Activated CD4-positive, alpha-beta memory T cell treated with anti-CD3 and anti-CD28 coated beads for 36 hours (primary cell): Measurements from ENCODE around the gene EPB41L3. TPM values are rescaled to one million over a fixed set of nuclear protein-coding genes. Genes with fewer than 3 reads are reported as not detected.
"Not testable (repeated sequence)": the region's sequence is repeated elsewhere in the genome, so short reads cannot be mapped to it uniquely, and the experiment has no call there.

ENCODE experiments used
- CTCF ChIA-PET: fragments of 350-600 bp; sonication (Branson Sonifier 250); formaldehyde crosslinking; loops from one replicate; lab custom pipeline; 2021; ENCODE audit warnings: antibody characterized with exemption, inconsistent platforms; lab: Charles Lee
- POLR2A ChIA-PET: fragments of 350-600 bp; sonication (Branson Sonifier 250); formaldehyde crosslinking; loops from one replicate; lab custom pipeline; 2021; ENCODE audit warnings: antibody characterized with exemption; lab: Charles Lee
- DNase-seq: peaks from one replicate; pipeline ENCODE4 v3.0.0-alpha.2; 2020
- H3K27ac Mint-ChIP-seq: one replicate; pipeline ENCODE4 v1.8.0; 2021; ENCODE audit warnings: mixed read lengths
- H3K27me3 Mint-ChIP-seq: one replicate; pipeline ENCODE4 v1.8.0; 2021; ENCODE audit warnings: mixed read lengths
- H3K36me3 Mint-ChIP-seq: one replicate; pipeline ENCODE4 v1.8.0; 2021; ENCODE audit warnings: mixed read lengths
- H3K4me1 Mint-ChIP-seq: one replicate; pipeline ENCODE4 v1.8.0; 2021; ENCODE audit warnings: low read depth, mixed read lengths
- H3K4me3 Mint-ChIP-seq: one replicate; pipeline ENCODE4 v1.8.0; 2021; ENCODE audit warnings: mild to moderate bottlenecking, mixed read lengths
- H3K9me3 Mint-ChIP-seq: one replicate; pipeline ENCODE4 v1.8.0; 2021; ENCODE audit warnings: mixed read lengths
- intact Hi-C: fragments of 100-400 bp; cut with micrococcal nuclease; formaldehyde crosslinking; loops from one replicate; pipeline ENCODE4 v1.15.1; 2023
- total RNA-seq, 2 experiments: library from RNA; stranded (reverse); gene quantifications; one replicate each; pipeline ENCODE4 v1.2.3, GENCODE V29; 2021

Gene EPB41L3
- total RNA-seq, 2 experiments from 2014 or later: 0.77 to 0.88 TPM

GRCh38 chr18:5524660-5525059, 19.1 kb downstream of the EPB41L3 start:
- no peak overlapping the region for H3K4me3 Mint-ChIP-seq
- POLR2A ChIA-PET: no interaction called here
- H3K9me3 Mint-ChIP-seq: no peaks in the 10 kb centered on the region
- H3K27ac Mint-ChIP-seq: no peak overlapping the region
- H3K27me3 Mint-ChIP-seq: peaks cover 3% of the 10 kb centered on the region
- intact Hi-C loops: no loop called here
- H3K36me3 Mint-ChIP-seq: no peaks in the 10 kb centered on the region
- CTCF ChIA-PET: no interaction called here
- no peaks in the 10 kb centered on the region for H3K4me1 Mint-ChIP-seq
- no peak for DNase-seq

DNA sequence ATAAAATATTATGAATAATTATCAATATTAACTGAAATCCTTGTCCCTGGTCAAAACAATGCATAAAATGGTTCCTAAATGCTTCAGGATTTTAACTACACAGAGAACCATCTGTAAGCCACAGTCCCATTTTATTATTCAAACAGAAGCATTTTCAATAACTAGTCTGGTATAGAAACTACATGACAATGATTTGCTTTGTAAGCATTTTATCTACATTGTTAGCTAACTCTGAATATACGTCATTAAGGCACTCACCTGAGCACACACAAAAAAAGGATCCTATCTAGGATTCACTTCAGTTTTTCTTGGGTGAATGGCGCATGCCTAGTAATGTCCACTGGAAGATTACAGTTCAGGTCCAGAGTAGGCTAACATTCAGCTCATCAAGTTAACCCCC, 22.8 kb downstream of the EPB41L3 start:
- H3K36me3 Mint-ChIP-seq: no peaks in the 10 kb centered on the region
- peaks cover 5% of the 10 kb centered on the region for H3K27me3 Mint-ChIP-seq
- no peak for DNase-seq
- H3K9me3 Mint-ChIP-seq: no peaks in the 10 kb centered on the region
- CTCF ChIA-PET: no interaction called here
- POLR2A ChIA-PET: no interaction called here
- H3K4me1 Mint-ChIP-seq: no peaks in the 10 kb centered on the region
- no peak overlapping the region for H3K27ac Mint-ChIP-seq
- intact Hi-C loops: no loop called here
- no peak overlapping the region for H3K4me3 Mint-ChIP-seq

GRCh38 chr18:5520464-5520863, 23.3 kb downstream of the EPB41L3 start:
- POLR2A ChIA-PET: no interaction called here

DNA sequence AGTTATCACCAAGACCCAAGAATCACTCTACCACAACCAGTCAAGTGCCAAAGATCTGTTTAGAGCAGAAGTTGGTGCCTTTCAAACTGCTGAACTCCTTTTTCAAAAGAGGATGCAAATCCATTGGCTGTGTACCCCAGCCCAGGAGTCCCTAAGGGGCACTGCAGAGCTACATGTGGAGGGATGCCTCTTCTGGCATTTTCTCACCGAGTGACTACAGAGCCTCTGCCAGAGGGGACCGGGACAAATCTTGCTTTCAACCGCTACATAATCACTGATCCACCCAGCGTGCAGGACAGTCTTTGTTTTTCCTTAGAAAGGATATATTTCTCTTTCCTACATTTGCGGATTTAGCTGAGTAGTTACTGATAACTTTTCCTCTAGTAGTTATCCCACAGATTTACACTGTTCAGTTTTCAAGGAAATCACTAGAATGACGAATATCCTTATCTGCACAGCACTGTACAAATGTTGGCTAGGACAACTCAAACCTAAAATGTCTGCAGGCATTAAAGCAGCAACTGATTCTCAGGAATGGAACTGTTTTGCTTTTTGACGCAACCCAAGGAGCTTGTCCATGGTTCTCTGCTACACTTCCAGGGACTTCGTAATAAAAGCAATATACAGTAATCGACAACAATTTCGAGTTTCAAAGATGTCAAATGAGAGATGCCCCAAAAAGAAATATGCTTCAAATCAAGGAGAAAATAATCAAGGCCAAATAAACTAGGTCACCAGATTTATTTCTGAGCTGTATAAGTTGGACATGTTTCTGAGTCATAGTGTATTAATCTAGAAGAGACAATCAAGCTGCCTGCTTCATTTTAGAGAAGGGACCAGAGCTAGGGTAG, 24.1 kb downstream of the EPB41L3 start:
- H3K4me3 Mint-ChIP-seq: no peak overlapping the region
- H3K36me3 Mint-ChIP-seq: no peaks in the 10 kb centered on the region
- intact Hi-C loops: no loop called here
- ChIA-PET POLR2A (no interaction called here), CTCF (no interaction called here)
- peaks cover 5% of the 10 kb centered on the region for H3K27me3 Mint-ChIP-seq
- no peak overlapping the region for H3K27ac Mint-ChIP-seq
- no peaks in the 10 kb centered on the region for H3K9me3 Mint-ChIP-seq
- H3K4me1 Mint-ChIP-seq: no peaks in the 10 kb centered on the region
- no peak for DNase-seq

More at GRCh38 chr18:5520464-5520863, 23.3 kb downstream of the EPB41L3 start:
- peaks cover 5% of the 10 kb centered on the region for H3K27me3 Mint-ChIP-seq
- no peak for DNase-seq
- intact Hi-C loops: no loop called here
- CTCF ChIA-PET: no interaction called here
- no peaks in the 10 kb centered on the region for H3K4me1 Mint-ChIP-seq
- H3K27ac Mint-ChIP-seq: no peak overlapping the region
- H3K9me3 Mint-ChIP-seq: no peaks in the 10 kb centered on the region
- no peaks in the 10 kb centered on the region for H3K36me3 Mint-ChIP-seq
- no peak overlapping the region for H3K4me3 Mint-ChIP-seq

- H3K27ac Mint-ChIP-seq: no peak overlapping the region
- intact Hi-C loops: no loop called here
- no peak overlapping the region for H3K4me3 Mint-ChIP-seq
- no peak for DNase-seq
- no peaks in the 10 kb centered on the region for H3K9me3 Mint-ChIP-seq
- H3K4me1 Mint-ChIP-seq: no peaks in the 10 kb centered on the region
- peaks cover 2% of the 10 kb centered on the region for H3K27me3 Mint-ChIP-seq
- CTCF ChIA-PET: no interaction called here
- POLR2A ChIA-PET: no interaction called here
- H3K36me3 Mint-ChIP-seq: no peaks in the 10 kb centered on the region
Observed at GRCh38 chr18:5518899-5519371, 24.9 kb downstream of the EPB41L3 start.

- intact Hi-C loops: no loop called here
- Mint-ChIP-seq H3K27me3 (peaks cover 2% of the 10 kb centered on the region), H3K4me3 (no peak overlapping the region), H3K36me3 (no peaks in the 10 kb centered on the region), H3K9me3 (no peaks in the 10 kb centered on the region), H3K4me1 (no peaks in the 10 kb centered on the region), H3K27ac (no peak overlapping the region)
- ChIA-PET POLR2A (no interaction called here), CTCF (no interaction called here)
- no peak for DNase-seq
Observed at GRCh38 chr18:5518179-5518770, 25.5 kb downstream of the EPB41L3 start.

GRCh38 chr18:5516841-5517240, 27.0 kb downstream of the EPB41L3 start:
- H3K9me3 Mint-ChIP-seq: no peaks in the 10 kb centered on the region
- intact Hi-C loops: no loop called here
- POLR2A ChIA-PET: no interaction called here
- no peaks in the 10 kb centered on the region for H3K36me3 Mint-ChIP-seq
- peaks cover 4% of the 10 kb centered on the region for H3K27me3 Mint-ChIP-seq
- CTCF ChIA-PET: no interaction called here
- H3K4me3 Mint-ChIP-seq: no peak overlapping the region
- no peaks in the 10 kb centered on the region for H3K4me1 Mint-ChIP-seq
- H3K27ac Mint-ChIP-seq: no peak overlapping the region
- DNase-seq: no peak

DNA sequence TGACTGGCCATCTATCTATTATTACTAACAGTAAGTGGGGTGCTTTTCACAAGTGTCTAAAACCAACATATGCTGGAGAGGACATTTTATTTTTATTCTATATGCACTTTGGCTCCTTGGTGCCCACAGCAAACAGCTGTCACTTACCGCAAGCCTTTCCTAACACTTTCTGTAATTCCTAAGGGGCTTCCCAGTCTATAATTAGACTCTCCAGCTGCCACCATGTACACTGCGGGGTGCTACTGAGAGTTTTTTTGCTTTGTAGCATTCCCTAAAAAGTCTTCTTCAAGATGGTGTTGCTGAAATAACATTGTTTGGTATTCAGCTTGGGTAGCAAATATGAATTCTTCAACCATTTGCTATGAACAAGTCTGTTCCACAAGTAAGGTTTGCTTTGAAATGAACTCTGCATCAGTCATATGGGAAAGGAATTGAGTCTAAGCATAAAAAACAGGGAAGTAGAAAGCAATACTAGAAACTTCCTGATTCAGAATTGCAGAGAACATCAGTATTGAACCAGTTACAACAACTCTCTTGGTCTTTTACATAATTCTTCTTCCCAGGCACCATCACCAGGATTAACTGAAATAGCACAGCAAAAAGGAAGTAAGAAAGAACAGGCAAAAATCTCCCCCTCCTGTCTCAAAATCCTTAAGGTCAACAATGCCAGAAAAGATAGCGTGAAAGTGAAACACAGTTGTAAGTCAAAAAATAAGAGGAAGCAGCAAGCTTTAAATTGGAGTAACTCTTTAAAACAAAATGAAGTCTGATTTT, 28.6 kb downstream of the EPB41L3 start:
- intact Hi-C loops: no loop called here
- Mint-ChIP-seq H3K9me3 (no peaks in the 10 kb centered on the region), H3K4me3 (no peak overlapping the region), H3K27me3 (peaks cover 4% of the 10 kb centered on the region), H3K4me1 (no peaks in the 10 kb centered on the region), H3K36me3 (no peaks in the 10 kb centered on the region), H3K27ac (no peak overlapping the region)
- no peak for DNase-seq
- CTCF ChIA-PET: no interaction called here
- POLR2A ChIA-PET: no interaction called here

DNA sequence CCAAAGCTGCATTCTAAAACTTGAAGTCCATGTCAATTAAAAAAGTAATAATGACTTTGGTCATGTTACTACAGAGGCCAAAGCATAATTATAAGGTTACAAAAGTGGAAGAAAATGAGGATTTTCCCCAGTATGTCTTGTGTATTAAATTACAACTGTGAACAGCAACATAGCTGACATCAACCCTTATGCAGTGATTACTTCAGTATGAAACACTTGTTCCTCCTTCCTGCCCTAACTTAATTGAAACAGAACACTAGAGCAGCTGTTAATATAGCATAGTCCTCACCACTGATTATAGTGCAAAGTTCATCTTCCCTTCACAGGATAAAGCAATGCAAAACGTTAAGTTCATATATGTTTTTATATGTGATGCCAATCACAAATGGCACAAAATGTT, 29.9 kb downstream of the EPB41L3 start:
- H3K9me3 Mint-ChIP-seq: no peaks in the 10 kb centered on the region
- no peak overlapping the region for H3K27ac Mint-ChIP-seq
- no peak overlapping the region for H3K4me3 Mint-ChIP-seq
- H3K27me3 Mint-ChIP-seq: peaks cover 6% of the 10 kb centered on the region
- intact Hi-C loops: no loop called here
- H3K36me3 Mint-ChIP-seq: no peaks in the 10 kb centered on the region
- POLR2A ChIA-PET: no interaction called here
- no peak for DNase-seq
- CTCF ChIA-PET: no interaction called here
- no peaks in the 10 kb centered on the region for H3K4me1 Mint-ChIP-seq

GRCh38 chr18:5512176-5512575, 31.6 kb downstream of the EPB41L3 start:
- CTCF ChIA-PET: no interaction called here
- DNase-seq: no peak
- H3K4me1 Mint-ChIP-seq: no peaks in the 10 kb centered on the region
- no peak overlapping the region for H3K27ac Mint-ChIP-seq
- intact Hi-C loops: no loop called here
- no peaks in the 10 kb centered on the region for H3K36me3 Mint-ChIP-seq
- H3K9me3 Mint-ChIP-seq: no peaks in the 10 kb centered on the region
- no peak overlapping the region for H3K4me3 Mint-ChIP-seq
- H3K27me3 Mint-ChIP-seq: peaks cover 5% of the 10 kb centered on the region
- POLR2A ChIA-PET: no interaction called here

DNA sequence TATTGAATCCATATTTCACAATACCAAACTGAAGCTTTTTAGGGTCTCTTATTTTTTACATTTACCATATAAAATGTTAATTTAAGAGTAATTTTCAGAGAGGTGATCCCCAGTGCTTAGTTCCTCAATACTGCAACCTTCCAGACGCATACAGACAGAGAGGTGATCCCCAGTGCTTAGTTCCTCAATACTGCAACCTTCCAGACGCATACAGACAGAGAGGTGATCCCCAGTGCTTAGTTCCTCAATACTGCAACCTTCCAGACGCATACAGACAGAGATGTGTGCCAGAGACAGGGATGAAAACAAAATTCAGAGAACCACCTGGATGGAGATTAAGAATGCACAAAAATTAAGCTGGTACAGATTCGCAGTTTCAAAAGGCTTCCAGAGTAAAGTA, 32.3 kb downstream of the EPB41L3 start:
- H3K9me3 Mint-ChIP-seq, H3K4me3 Mint-ChIP-seq, POLR2A ChIA-PET, intact Hi-C loops, H3K27ac Mint-ChIP-seq, CTCF ChIA-PET, H3K4me1 Mint-ChIP-seq, DNase-seq, H3K27me3 Mint-ChIP-seq, H3K36me3 Mint-ChIP-seq: not testable (repeated sequence)

GRCh38 chr18:5510135-5510846, 33.5 kb downstream of the EPB41L3 start:
- Mint-ChIP-seq H3K9me3 (no peaks in the 10 kb centered on the region), H3K36me3 (no peaks in the 10 kb centered on the region), H3K4me1 (no peaks in the 10 kb centered on the region), H3K4me3 (no peak overlapping the region), H3K27me3 (peaks cover 12% of the 10 kb centered on the region), H3K27ac (no peak overlapping the region)
- POLR2A ChIA-PET: no interaction called here
- no peak for DNase-seq
- CTCF ChIA-PET: no interaction called here
- intact Hi-C loops: no loop called here
